ENCODE data around the gene SNCB.

GRCh38 chr5:176662371-176663333 is 32.3 kb upstream of the SNCB start:
- TF ChIP-seq CTCF (IDR thresholded peaks at IDR 0.05 in 2 of 3, conservative IDR thresholded peaks at IDR 0.05 in 1 of 3; ENCODE audit: borderline replicate concordance in 1 of 3, insufficient read depth in 1 of 3, low read depth in 2 of 3, low read length in 2 of 3) (no peak), POLR2A (IDR thresholded peaks at IDR 0.05; ENCODE audit: borderline replicate concordance, extremely low read depth, insufficient read depth, insufficient read length) (no peak), EZH2 (IDR thresholded peaks at IDR 0.05) (no peak), ELF1 (IDR thresholded peaks at IDR 0.05; ENCODE audit: borderline replicate concordance, low read depth) (no peak), EGR1 (IDR thresholded peaks at IDR 0.05; ENCODE audit: low read depth) (no peak), SP1 (IDR thresholded peaks at IDR 0.05; ENCODE audit: low read depth) (no peak), JUND (IDR thresholded peaks at IDR 0.05) (no peak), POLR2AphosphoS5 (IDR thresholded peaks at IDR 0.05; ENCODE audit: low read depth, low read length) (no peak)

Data from HCT116 (cell line).